Erythroblast (primary cell): ENCODE results near the gene IL1R2.

ENCODE experiments used
- GATA1 ChIP-seq: IDR thresholded peaks from 2 replicates; pipeline ENCODE4 v1.6.1; 2011; ENCODE audit warnings: low read depth, mild to moderate bottlenecking, control low read depth, low read length, moderate library complexity
- POLR2A ChIP-seq: IDR thresholded peaks from 2 replicates; pipeline ENCODE4 v1.6.1; 2011; ENCODE audit warnings: mild to moderate bottlenecking, low read length

GRCh38 chr2:102006886-102007278 lies 15.1 kb downstream of the IL1R2 start:
- no peak for TF ChIP-seq POLR2A
- no peak for TF ChIP-seq GATA1
